Progenitor cell of endocrine pancreas (in vitro differentiated cells): ENCODE data around the gene NCAM2. TPM values are rescaled to one million over a fixed set of nuclear protein-coding genes. Genes with fewer than 3 reads are reported as not detected.

Source experiments
- DNase-seq: peaks from one replicate; pipeline ENCODE4 v3.0.0; 2021; ENCODE audit warnings: low spot score; ENCODE audit not compliant: unreplicated experiment
- H3K27ac Mint-ChIP-seq: 2 replicates; pipeline ENCODE4 v1.8.0; 2021; ENCODE audit warnings: mild to moderate bottlenecking, moderate library complexity, mixed read lengths
- H3K27me3 Mint-ChIP-seq: 2 replicates; pipeline ENCODE4 v1.8.0; 2021; ENCODE audit warnings: mixed read lengths
- H3K36me3 Mint-ChIP-seq: 2 replicates; pipeline ENCODE4 v1.8.0; 2022; ENCODE audit warnings: mixed read lengths; ENCODE audit not compliant: insufficient read depth
- H3K4me1 Mint-ChIP-seq: 2 replicates; pipeline ENCODE4 v1.8.0; 2021; ENCODE audit warnings: low read depth, mixed read lengths
- H3K4me3 Mint-ChIP-seq: 2 replicates; pipeline ENCODE4 v1.8.0; 2021; ENCODE audit warnings: low read depth, mild to moderate bottlenecking, moderate library complexity, mixed read lengths
- H3K9me3 Mint-ChIP-seq: 2 replicates; pipeline ENCODE4 v1.8.0; 2021; ENCODE audit warnings: low read depth, mixed read lengths
- CTCF ChIP-seq: fragments of 200-600 bp; sonication (generic); IDR thresholded peaks from one replicate; pipeline ENCODE4 v1.5.0; 2021; ENCODE audit warnings: antibody characterized with exemption, mild to moderate bottlenecking; ENCODE audit not compliant: unreplicated experiment
- total RNA-seq: library from RNA; stranded (reverse); gene quantifications from 2 replicates; pipeline ENCODE4 v1.2.1, GENCODE V29; 2021

Gene NCAM2
- total RNA-seq, 1 donor from 2014 or later, result 0.60 TPM

GRCh38 chr21:21547368-21547953 lies 549.3 kb downstream of the NCAM2 start:
- no peaks in the 10 kb centered on the region for H3K9me3 Mint-ChIP-seq
- no peaks in the 10 kb centered on the region for H3K27me3 Mint-ChIP-seq
- no peak overlapping the region for H3K27ac Mint-ChIP-seq
- H3K4me1 Mint-ChIP-seq, result no peaks in the 10 kb centered on the region
- TF ChIP-seq CTCF, result no peak
- no peaks in the 10 kb centered on the region for H3K36me3 Mint-ChIP-seq
- DNase-seq, result no peak
- H3K4me3 Mint-ChIP-seq, result no peak overlapping the region

- no peak overlapping the region for H3K27ac Mint-ChIP-seq
- H3K36me3 Mint-ChIP-seq, result no peaks in the 10 kb centered on the region
- H3K9me3 Mint-ChIP-seq, result peaks cover 41% of the 10 kb centered on the region
- no peak for DNase-seq
- H3K27me3 Mint-ChIP-seq, result no peaks in the 10 kb centered on the region
- no peak for TF ChIP-seq CTCF
- no peaks in the 10 kb centered on the region for H3K4me1 Mint-ChIP-seq
- no peak overlapping the region for H3K4me3 Mint-ChIP-seq
These were observed 561.3 kb downstream of the NCAM2 start for GRCh38 chr21:21559285-21560045.
